Ectodermal cell (in vitro differentiated cells): ENCODE results near the gene ELK4.
A peak's percentile ranks its signal among the peaks of the same experiment; 100 is the strongest.

Experiments used
- H3K27ac ChIP-seq: 2 replicates; pipeline ENCODE4 v1.7.0; 2013; ENCODE audit warnings: mild to moderate bottlenecking, low read depth, low read length; ENCODE audit not compliant: insufficient read depth, poor library complexity, severe bottlenecking
- H3K27me3 ChIP-seq: 2 replicates; pipeline ENCODE4 v1.7.0; 2013; ENCODE audit warnings: mild to moderate bottlenecking, low read length; ENCODE audit not compliant: insufficient read depth, control insufficient read depth, poor library complexity, severe bottlenecking
- H3K36me3 ChIP-seq: one replicate; pipeline ENCODE4 v1.7.0; 2013; ENCODE audit warnings: low read length; ENCODE audit not compliant: control insufficient read depth, insufficient read depth
- H3K4me1 ChIP-seq: one replicate; pipeline ENCODE4 v1.7.0; 2013; ENCODE audit warnings: low read length; ENCODE audit not compliant: control insufficient read depth, insufficient read depth
- H3K4me3 ChIP-seq: 2 replicates; pipeline ENCODE4 v1.7.0; 2013; ENCODE audit warnings: low read depth, low read length, control low read depth; ENCODE audit not compliant: insufficient read depth
- H3K9me3 ChIP-seq: 2 replicates; pipeline ENCODE4 v1.7.0; 2013; ENCODE audit warnings: mild to moderate bottlenecking, low read length, moderate library complexity; ENCODE audit not compliant: control insufficient read depth
- WGBS, 2 experiments: methylation state at CpG; one replicate each; pipeline ENCODE4 v1.1.7; 2013; ENCODE audit warnings: missing lambda C conversion rate in 2 of 2; 5-methylcytosine and 5-hydroxymethylcytosine counted together

ELK4 gene

DNA sequence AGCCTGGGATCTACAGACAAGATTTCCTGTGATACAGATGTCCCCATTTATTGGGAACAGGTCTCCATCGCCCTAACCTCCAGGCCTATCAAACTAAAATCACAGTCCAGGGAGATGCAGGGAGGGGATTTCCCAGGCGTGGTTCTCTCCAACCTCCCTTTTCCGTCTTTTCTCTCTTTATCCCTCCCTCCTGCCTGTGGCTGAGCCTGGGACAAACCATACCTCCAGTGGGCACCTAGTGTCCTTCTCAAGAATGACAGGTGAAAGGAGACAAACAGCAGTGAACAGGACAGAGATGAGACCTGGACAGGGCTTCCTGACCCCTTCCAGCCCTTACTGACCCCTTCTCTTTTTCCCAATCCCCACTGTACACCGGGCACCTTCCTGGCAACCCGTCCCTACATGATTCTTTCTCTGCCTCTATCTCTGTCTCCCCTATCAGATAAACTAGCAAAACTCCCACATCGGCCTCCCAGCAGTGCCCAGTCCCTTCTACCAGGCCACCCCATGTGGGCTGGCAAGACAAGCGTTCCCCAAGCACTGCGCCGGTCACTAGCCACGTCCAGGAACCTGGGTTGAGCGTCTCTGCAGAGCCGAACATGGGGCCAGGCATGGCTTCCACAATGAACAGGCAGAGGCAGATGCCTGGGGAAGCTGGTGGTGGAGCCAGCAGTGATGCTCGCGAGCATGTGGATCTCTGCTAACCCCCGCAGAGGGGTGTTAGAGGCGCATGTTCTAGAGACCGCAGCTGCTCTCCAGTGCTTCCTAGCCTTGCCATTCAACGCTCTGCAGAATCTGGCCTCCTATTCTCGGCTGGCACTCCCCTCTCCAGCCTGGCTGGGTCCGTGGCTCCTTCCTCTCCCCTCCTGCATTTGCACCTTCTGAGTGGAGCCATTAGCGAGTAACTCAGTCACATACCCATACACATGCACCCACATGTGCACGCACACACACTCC lies 54.7 kb downstream of the ELK4 start:
- WGBS, 2 experiments: 80 to 81% methylated on average over 22 of the region's 22 CpGs
- no peak overlapping the region for H3K4me3 ChIP-seq

DNA sequence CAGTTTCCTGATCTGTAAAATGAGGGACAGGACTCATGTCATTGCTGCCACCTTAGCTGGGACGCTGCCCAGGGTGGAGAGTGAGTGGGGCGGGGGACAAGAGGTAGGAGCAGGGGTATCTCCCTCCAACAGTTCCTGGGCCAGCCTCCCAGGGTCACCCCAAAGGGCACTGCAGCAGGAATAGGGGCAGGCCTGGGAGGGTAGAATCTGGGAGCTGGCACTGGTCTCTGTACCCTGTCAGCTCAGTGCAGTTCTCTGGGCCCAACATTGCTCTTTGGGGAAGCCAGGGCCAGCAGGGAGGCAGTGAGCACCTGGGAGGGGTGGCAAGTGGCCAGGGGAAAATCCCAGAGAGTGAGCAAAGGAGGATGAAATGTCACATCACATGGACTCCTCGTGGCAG lies 55.8 kb downstream of the ELK4 start:
- Histone ChIP-seq H3K9me3 (no peaks in the 10 kb centered on the region), H3K36me3 (no peaks in the 10 kb centered on the region), H3K27me3 (peaks cover 19% of the 10 kb centered on the region), H3K27ac (no peak overlapping the region), H3K4me1 (peaks cover 10% of the 10 kb centered on the region), H3K4me3 (no peak overlapping the region)
- 94% methylated on average over 3 of the region's 3 CpGs for WGBS, 2 experiments

More for the DNA sequence above, 54.7 kb downstream of the ELK4 start:
- Histone ChIP-seq H3K27ac (no peak overlapping the region), H3K9me3 (no peaks in the 10 kb centered on the region), H3K27me3 (peaks cover 8% of the 10 kb centered on the region), H3K36me3 (no peaks in the 10 kb centered on the region), H3K4me1 (peaks cover 7% of the 10 kb centered on the region)

DNA sequence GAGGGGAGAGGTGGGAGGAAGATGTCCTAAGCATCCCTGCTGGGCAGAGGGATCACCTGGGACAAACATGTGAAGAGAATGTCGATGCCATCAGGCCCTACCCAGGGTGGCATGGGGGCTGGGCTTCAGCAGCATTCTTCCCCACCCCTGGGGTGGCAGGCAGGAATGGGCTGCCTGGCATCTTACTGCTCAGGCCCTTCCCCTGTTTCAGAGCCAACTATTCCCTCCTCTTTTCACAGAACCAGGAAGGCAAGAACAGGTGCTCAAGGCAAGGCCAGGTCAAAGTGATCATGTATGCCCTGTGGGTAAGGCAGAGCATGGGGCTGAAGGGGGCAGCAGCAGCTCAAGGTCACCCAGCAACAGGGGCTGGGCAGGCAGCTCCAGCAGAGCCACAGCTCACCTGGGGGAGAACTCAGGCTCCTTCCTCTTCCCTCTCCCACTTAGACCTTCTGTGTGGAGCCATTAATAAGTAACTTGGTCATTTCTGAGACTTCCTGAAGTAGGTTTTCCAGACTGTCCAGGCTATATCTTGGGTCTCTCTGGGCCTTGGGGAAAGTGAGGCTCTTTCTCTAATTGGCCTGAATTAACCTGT lies 56.4 kb downstream of the ELK4 start:
- peaks cover 13% of the 10 kb centered on the region for H3K4me1 ChIP-seq
- 73 to 76% methylated on average over 1 of the region's 1 CpG for WGBS, 2 experiments
- H3K27ac ChIP-seq: no peak overlapping the region
- no peak overlapping the region for H3K4me3 ChIP-seq
- no peaks in the 10 kb centered on the region for H3K9me3 ChIP-seq
- H3K27me3 ChIP-seq: peaks cover 25% of the 10 kb centered on the region
- no peaks in the 10 kb centered on the region for H3K36me3 ChIP-seq

DNA sequence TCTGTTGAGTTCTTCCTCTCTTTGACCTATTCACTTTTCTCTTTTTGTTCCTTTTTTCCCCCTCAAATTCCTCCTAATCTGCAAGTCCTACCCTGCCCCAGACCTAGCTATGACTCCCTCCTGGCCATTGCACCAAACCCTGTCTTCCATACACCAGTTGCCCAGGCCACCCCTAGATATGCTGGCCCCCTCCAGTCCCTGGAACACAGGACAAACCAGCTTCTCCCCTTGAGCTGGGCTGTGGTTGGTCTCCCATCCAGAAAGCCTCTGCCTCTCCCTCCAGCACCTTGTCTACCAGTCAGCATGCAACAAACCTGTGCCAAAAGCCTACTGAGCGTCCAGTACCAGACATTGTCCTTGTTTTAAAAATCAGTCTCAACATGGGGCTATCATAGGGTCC lies 59.4 kb downstream of the ELK4 start:
- Histone ChIP-seq H3K36me3 (no peaks in the 10 kb centered on the region), H3K9me3 (no peaks in the 10 kb centered on the region), H3K4me3 (no peak overlapping the region), H3K27ac (no peak overlapping the region), H3K27me3 (peaks cover 53% of the 10 kb centered on the region), H3K4me1 (peaks cover 22% of the 10 kb centered on the region)
- 88 to 90% methylated on average over 1 of the region's 1 CpG for WGBS, 2 experiments

DNA sequence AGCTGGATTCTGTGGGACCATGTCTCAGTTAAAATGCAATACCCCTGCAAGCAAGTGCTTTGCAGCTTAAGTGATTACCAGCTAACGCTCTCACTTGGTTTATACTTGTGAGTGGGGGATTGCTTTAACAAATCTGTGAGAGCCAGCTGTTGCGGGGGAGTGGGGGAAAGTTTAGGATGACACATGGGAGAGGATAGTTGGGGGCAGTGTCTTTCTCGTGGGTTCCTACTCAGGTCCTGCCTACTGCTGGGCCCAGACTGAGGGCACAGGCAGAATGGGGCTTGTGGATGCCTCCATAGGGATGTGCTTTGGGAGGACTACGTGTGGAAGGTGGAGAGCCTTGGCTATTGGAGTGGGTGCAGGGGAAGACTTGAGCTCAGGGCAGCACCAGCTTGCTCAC lies 60.1 kb downstream of the ELK4 start:
- no peak overlapping the region for H3K27ac ChIP-seq
- no peaks in the 10 kb centered on the region for H3K9me3 ChIP-seq
- no peaks in the 10 kb centered on the region for H3K36me3 ChIP-seq
- 65 to 70% methylated on average over 4 of the region's 4 CpGs for WGBS, 2 experiments
- H3K4me3 ChIP-seq: no peak overlapping the region
- peaks cover 22% of the 10 kb centered on the region for H3K4me1 ChIP-seq
- H3K27me3 ChIP-seq: peaks cover 56% of the 10 kb centered on the region

DNA sequence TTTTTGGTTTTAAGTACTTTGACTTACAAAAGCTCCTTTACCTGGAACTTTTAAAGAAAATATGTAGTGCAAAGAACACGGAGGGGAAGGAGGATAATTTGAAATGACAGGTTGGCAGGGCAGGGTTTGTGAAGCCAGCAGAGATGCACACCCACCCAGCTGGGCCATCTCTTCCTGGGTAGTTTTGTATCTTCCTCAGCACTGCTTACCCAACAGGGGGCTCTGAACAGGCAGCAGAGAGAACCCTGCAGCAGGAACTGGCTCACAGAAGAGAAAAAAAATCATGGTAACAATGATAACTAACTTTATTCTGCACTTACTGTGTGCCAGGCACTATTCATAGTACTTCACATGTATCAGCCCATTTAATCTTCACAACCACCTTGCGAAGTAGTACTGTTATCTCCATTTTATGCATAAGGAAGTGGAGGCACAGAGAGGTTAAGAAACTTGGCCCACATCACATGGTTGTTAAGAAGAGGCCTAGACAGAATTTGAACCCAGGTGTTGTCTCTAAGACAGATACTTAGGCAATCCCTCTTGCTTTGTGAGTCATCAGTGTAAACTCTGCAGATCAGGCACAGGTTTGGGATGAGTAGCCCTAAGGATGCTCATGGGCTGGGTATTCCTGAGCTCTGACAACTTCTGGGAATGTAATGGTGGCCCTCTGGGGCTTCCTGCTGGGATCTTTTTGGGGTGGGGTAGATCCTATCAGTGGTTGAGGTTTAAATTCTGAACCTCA lies 60.8 kb downstream of the ELK4 start:
- Histone ChIP-seq H3K4me3 (no peak overlapping the region), H3K27me3 (peaks cover 64% of the 10 kb centered on the region), H3K4me1 (peaks cover 22% of the 10 kb centered on the region), H3K9me3 (no peaks in the 10 kb centered on the region), H3K27ac (no peak overlapping the region), H3K36me3 (no peaks in the 10 kb centered on the region)
- WGBS, 2 experiments: 80 to 87% methylated on average over 2 of the region's 2 CpGs

DNA sequence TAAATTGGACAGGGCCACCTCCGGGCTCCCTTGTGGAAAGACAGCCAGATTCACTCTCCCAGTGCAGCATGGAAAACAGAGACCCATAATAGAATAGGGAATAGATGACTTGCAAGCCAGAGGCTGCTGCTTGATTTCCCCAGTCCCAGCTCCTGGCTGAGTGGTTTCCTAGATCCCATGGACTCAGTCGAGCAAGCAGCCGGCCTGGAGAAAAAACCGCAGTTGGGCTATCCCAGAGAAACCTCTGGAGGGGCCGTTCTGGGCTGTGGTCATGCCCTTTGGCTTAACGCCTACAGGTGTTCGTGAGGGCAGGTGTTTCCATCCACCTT lies 61.7 kb downstream of the ELK4 start:
- Histone ChIP-seq H3K4me3 (no peak overlapping the region), H3K27ac (no peak overlapping the region), H3K9me3 (no peaks in the 10 kb centered on the region), H3K4me1 (peaks cover 22% of the 10 kb centered on the region), H3K36me3 (no peaks in the 10 kb centered on the region), H3K27me3 (peaks cover 71% of the 10 kb centered on the region)
- WGBS, 2 experiments: 82 to 88% methylated on average over 7 of the region's 7 CpGs

DNA sequence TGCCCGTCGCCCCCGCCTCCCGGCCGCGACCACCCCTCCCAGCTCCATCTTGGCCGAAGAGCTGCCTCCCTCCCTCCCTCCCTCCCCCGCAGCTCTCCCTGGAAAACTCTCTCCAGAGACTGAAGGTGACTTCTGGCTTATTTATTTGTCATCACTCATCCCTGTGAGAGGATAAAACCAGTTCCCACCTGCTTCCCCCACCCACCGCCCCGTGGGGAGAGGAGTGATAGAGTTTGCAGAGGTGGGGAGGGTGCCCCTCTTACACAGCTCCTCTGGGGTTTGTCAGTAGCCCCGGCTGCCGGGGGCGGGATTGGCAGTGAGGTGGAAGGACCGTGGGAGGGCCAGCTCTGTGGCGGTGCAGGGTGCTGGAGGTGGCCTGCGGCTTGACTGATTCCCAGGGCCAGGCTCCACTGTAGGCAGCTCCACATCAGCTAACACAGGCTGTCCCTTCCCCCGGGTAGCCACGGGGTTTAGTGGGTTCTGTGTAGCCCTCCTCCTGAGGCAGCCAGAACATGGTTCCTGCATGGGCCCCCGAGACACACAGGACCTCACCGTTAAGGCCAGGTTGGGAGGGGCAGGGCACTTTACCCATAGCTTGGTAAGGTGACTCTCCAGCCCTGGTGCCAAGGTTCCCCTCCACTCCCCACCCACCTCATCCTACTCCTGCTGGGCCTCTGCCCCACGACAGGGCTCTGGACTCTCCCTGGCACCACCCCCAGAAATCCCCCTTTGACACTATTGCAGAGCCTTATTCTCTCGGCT lies 62.2 kb downstream of the ELK4 start:
- peaks cover 22% of the 10 kb centered on the region for H3K4me1 ChIP-seq
- no peak overlapping the region for H3K4me3 ChIP-seq
- 28 to 31% methylated on average over 21 to 22 of the region's 22 CpGs for WGBS, 2 experiments
- no peaks in the 10 kb centered on the region for H3K9me3 ChIP-seq
- H3K27ac ChIP-seq: no peak overlapping the region
- H3K27me3 ChIP-seq: peaks cover 71% of the 10 kb centered on the region
- no peaks in the 10 kb centered on the region for H3K36me3 ChIP-seq

DNA sequence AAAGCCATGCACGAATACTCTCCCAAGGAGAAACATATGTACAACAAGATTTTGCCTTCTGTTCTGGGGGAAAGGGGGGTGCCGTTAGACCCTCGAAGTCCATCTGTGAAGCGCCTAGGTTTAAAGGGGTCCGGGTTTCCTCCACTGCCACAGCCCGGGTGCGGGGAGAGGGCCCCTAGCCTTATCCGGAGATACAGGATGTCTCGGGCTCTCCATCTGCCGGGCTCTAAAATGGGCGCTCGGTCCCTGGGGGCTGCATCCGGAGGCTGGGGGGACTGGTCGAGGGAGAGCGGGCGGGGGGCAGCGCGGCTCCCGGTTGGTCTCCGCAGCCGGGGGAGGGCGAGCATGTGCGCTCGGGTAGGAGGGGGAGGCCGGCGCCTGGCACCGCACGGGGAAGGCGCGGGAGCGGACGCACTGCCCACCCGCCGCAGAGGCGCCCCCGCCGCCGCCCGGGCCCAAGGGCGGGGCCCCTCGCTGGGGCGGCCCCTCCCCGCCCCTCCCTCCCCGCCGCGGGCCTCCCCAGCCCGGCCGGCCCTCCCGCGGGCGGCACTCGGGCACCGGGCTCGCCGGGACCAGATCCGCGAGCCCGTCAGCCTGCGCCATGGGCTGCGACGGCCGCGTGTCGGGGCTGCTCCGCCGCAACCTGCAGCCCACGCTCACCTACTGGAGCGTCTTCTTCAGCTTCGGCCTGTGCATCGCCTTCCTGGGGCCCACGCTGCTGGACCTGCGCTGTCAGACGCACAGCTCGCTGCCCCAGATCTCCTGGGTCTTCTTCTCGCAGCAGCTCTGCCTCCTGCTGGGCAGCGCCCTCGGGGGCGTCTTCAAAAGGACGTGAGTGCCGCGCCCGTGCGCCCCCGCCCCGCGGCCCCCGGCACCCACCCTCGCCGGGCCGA lies 63.1 kb downstream of the ELK4 start:
- H3K36me3 ChIP-seq: no peaks in the 10 kb centered on the region
- 6 to 7% methylated on average over 90 of the region's 90 CpGs for WGBS, 2 experiments
- H3K4me3 ChIP-seq: peak overlapping the region; percentile 36
- peaks cover 71% of the 10 kb centered on the region for H3K27me3 ChIP-seq
- H3K9me3 ChIP-seq: no peaks in the 10 kb centered on the region
- H3K4me1 ChIP-seq: peaks cover 22% of the 10 kb centered on the region
- no peak overlapping the region for H3K27ac ChIP-seq
